Measurements from ENCODE around the gene UBE2J2.

- TF ChIP-seq CTCF (IDR thresholded peaks at IDR 0.05; ENCODE audit: low read length) (no peak), EZH2 (IDR thresholded peaks at IDR 0.05; ENCODE audit: borderline replicate concordance, low read length) (no peak)
Measured at GRCh38 chr1:1274299-1274930, 761 bp upstream of the UBE2J2 start.
